DLD1 (cell line): ENCODE results near the gene SOX13.

Source experiments
- in situ Hi-C: cut with HindIII; loops from 2 replicates; pipeline ENCODE4 v1.10.0; 2017; ENCODE audit warnings: low sequenced_read_pairs

SOX13 gene

DNA sequence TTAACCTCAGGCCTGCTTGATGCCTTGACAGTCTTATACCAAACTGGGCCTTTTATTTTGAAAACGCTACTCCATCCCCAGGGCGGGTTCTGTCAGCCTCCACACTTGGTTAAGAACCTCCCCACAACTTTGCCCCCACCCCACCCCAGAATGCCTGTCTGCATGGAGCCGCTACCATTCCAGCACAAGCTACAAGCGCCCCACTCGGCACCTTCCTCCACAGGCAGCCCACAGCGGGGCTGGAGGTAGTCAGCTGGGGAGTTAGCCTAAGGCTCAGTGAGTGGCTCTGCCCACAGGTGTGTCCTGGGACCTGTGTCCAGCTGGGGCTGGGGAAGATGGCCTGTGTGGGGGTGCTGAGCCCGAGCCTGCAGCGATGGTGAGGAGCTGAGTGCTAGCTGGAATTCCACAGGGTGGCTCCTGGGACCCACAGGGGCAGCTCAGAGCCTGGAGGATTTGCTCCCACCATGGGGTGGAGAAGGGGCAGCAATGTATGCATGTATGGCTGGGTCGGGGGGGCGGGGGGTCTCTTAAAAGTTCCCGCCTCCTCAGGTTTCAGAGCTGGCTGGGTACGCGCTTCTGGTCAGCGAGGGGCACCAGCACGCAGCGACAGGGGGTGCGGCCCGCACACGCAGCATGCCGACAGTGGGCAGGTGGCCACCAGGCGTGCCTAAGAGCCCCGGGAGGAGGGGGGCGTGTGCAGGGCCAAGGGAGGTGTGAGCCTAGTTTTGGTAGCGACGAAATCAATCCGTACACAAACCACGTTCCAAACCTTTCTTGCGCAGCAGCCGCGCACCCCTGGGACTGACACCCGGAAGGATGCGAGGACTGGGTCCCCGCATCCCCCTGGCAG, 78.0 kb downstream of the SOX13 start:
- in situ Hi-C loops: loop anchor here (25.0 kb wide), 1 partner anchor 386 kb away; no protein-coding TSS in a partner anchor

DNA sequence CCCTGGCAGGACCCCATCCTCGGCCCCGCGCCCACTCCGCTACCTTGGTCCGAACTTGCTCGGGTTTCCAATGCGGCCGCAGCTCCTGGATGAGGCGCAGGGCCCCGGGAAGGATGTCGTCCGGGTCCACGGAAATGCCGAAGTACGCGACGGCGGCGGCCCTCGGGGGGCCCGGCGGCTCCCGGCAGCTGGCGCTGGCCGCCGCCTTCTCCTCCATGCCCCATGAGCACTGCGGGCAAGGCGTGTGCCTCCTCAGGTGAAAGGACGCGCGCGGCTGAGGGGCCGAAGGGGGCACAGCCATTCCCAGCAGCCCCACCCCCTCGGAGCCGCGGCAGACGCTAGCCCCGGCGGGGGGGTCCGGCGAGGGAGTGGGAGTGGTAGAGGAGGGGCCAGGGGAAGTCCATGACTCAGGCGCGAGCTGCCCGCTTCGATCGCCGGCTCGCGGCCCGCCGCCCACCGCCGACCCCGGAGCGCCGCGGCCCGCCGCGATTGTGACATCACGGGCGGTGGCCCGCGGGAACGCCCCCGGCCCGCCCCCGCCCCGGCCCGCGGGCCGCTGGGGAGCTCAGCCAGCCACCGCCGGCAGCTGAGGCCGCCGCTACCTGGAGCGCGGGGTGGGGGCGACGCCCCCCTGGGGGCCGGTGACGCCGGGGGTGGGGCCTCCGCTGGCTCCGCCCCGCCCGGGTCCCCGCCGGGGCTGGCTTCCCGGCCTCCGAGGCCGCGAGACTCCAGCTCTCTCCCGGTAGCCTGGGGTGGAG, 78.8 kb downstream of the SOX13 start, which contains the start of gene ETNK2:
Gene ETNK2 (minus strand): TSS at position 493 of the 758 bp plus-strand sequence. CDS start 192 bp downstream, at position 301.
- in situ Hi-C loops: loop anchor here (25.0 kb wide), 1 partner anchor 386 kb away; no protein-coding TSS in a partner anchor

DNA sequence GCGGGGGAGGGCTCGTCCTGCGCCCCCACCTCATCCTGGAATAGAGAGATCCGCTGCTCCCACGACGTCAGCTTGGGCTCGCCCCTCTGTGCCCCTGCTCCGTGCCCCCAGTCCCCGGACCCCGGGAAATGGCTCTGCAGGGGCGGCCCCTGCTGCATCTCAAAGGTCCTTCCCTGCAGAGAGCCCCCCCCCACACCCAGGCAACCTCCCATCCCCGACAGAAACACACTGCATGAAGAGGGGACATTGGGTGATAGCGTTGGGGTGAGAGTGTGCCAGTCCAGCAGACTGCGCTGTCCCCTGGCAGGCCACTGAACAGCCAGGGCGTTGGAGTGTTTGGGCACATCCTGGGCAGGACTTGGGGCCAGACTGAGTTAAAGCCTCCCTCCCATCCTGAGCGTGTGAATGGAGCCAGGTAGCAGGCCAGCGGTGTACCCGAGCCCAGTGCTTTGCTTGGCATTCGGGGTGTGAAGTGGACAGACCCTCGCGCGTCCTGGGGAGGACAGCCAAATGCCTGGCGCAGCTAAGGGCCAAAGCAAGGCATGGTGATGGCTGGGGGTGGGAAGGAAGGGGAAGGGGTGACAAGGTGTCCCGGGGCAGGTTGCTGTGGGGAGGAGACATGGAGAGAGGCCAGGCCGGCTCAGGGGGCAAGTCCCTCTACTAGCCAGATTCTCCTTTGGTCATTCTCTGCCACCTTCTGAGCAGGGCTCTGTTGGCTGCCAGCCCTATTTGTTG, 79.6 kb downstream of the SOX13 start:
- in situ Hi-C loops: loop anchor here (25.0 kb wide), 1 partner anchor 385 kb away; no protein-coding TSS in a partner anchor

DNA sequence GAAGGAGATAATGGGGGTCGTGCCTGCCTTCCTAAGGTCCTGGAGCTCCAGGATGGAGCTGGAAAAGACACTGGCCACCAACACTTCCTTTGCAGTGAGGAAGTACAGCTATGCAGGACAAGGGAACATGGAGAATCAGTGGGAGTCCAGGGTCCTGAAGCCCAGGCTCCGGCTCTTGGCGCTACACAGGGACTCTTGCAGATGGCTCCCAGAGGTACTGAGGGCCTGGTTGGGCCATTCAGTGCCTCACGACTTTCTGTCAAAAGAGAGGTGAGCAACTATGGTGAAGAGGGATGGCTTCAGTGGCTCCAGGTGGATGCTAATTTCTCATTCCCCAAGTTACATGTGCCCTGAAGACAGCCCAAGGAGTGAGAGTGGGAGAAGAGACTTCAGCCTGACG, 80.8 kb downstream of the SOX13 start:
- in situ Hi-C loops: loop anchor here (25.0 kb wide), 1 partner anchor 384 kb away; no protein-coding TSS in a partner anchor

DNA sequence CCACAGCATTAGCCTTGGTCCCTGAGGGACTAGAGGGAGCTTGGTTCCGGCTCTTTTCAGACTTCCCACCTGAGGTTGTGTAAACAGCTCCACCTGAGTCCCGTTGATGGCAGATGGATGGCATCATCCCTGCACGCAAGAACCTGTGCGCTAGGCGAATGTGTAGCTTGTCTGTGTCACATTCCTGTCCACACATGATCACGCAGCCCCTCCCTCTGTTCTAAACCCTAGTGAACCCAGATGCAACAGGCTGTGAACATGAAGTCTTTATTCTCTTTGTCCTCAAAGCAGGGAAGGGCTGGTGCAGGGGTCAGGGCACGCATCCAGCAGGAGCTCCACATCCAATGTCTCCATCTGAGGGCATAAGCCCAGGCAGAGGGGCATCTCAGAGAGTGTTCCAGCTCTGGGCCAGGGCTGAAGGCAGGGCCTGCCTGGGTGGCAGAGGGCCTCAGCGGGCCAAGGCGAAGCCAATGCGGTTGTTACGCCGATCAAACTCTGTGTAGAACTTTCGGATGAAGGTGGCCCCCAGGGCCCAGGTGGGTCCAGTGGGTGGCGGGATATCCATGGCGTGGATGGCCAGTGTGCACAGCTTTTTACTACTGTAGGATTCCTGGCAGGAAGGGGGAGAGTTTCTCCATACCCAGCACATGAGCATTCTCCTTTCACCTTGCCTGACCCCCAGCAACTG, 81.8 kb downstream of the SOX13 start:
- in situ Hi-C loops: loop anchor here (25.0 kb wide), 1 partner anchor 383 kb away; no protein-coding TSS in a partner anchor

GRCh38 chr1:204155881-204156280, 83.0 kb downstream of the SOX13 start:
- in situ Hi-C loops: loop anchor here (25.0 kb wide), 1 partner anchor 381 kb away; no protein-coding TSS in a partner anchor

DNA sequence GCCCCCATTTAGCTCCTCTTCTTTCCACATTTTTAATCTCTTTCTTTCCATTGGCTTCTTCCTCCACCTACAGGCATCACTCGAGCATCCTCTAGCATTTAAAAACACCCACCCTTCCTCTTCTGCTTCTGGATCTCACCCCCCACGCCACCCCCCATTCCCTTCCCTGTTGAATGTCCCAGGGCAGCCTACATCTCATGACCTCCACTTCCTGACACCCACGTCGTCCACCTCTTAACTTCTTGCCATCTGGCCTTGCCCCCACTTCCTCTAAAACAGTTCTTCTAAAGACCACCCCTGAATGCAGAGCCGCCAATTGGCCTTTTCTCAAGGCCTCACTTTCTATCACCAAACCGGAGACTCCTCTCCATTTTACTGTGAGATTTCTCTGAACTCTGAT, 85.0 kb downstream of the SOX13 start:
- in situ Hi-C loops: loop anchor here (25.0 kb wide), 1 partner anchor 379 kb away; no protein-coding TSS in a partner anchor

DNA sequence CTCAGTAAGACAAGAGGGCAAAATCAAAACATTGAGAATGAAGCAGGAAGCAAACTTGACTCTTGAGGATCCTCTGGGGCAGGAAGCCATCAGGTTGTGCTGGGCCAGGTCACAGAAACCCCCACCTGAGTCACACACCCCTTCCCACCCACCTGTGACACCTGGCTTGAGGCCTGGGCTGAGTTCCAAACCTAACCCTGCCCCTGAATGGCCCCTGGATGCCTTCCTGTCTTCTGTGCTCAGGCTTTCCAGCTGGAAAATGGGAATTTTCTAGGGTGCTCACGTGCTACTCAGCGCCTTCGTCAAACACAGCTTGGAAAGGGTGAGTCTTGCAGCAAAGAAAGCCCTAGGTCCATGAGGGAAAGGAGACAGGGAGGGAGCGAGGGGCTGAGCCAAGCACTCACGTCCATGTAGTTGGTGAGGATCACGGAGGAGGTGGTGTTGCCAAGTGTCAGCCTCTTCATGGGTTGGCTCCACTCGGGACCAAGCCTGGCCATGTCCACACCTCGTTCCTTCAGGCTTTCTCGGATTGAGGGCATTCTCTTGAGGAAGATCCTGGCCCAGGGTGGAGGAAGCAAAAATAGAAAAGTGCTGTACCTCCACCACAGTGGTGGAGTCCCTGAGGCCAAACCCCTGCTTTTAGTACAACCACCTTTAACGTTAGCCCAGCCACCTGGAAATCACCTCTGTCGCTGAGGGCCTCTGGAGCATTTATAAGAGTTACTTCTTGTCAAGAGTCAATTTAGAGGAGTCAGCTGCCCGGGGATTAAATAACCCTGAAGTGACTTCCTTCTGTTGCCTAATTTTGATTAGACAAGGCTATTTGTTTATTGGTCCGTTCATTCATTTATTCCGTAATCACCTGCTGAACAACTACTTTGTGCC, 88.9 kb downstream of the SOX13 start:
- in situ Hi-C loops: loop anchor here (25.0 kb wide), 1 partner anchor 375 kb away; no protein-coding TSS in a partner anchor

DNA sequence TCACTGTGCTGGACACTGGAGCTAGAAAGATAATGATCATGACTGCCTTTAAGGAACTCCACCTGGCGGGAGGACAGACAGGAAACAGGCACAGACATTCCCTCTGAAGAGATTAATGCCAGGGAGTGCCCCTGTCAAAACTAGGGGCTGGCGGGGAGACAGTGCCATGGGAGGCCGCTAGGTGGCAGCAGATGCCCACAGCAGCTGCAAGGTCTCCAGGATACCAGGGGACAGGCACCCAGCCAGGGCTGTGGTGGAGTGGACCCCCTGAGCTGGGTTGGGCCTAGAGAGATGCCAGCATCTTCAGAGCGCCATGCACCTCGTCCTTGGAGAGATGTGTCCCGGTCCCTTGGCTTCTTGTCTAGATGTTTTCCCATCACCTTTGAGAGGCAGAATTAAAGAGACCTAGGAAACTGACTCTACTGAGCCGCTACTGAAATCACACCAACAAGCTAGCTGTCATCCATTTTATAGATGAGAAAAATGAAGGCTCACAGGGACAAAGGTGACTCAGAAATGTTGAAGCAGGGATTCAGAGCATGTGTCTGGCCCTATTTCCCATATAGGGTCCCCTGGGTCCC, 89.7 kb downstream of the SOX13 start:
- in situ Hi-C loops: loop anchor here (25.0 kb wide), 1 partner anchor 375 kb away; no protein-coding TSS in a partner anchor

GRCh38 chr1:204166219-204166618, 93.3 kb downstream of the SOX13 start, which contains the start of gene REN:
TSS of gene REN (minus strand) at chr1:204166337. CDS start at chr1:204166293, 44 bp downstream.
- in situ Hi-C loops: loop anchor here (25.0 kb wide), 1 partner anchor 371 kb away; no protein-coding TSS in a partner anchor

GRCh38 chr1:204167730-204168129, 94.8 kb downstream of the SOX13 start:
- in situ Hi-C loops: loop anchor here (25.0 kb wide), 1 partner anchor 370 kb away; no protein-coding TSS in a partner anchor

GRCh38 chr1:204169858-204170257, 96.9 kb downstream of the SOX13 start:
- in situ Hi-C loops: loop anchor here (25.0 kb wide), 1 partner anchor 367 kb away; no protein-coding TSS in a partner anchor

DNA sequence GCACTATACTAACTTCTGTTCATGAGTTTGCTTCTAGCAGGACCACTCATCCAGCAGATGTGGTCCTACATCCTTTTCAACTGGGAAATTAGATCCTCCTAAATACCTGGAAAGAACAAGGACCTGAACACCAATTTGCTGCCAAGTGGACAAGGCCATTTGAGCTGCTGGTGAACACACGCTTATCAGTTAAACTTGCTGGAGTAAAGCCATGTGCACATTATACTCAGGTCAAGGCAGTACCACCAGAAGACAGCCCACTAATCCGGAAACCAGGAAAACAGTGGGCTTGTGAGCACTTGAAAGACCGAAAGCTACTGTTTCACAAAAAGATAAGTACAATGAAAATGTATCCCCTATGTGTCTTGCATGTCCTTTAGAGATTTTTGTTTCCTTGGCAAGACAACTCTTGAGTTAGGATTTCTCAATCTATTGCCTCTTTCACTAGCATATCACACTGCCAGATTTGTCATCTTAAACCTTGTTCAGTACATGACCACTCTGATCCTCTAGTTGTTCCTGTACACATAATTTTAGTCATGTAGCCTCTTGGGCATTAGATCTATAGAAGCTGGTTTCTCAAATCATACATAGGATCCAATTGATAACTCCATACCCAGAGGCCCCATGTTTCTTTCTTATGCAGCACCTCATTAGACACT, 97.7 kb downstream of the SOX13 start:
- in situ Hi-C loops: loop anchor here (25.0 kb wide), 1 partner anchor 367 kb away; no protein-coding TSS in a partner anchor

GRCh38 chr1:204171751-204172178, 98.8 kb downstream of the SOX13 start:
- in situ Hi-C loops: loop anchor here (25.0 kb wide), 1 partner anchor 366 kb away; no protein-coding TSS in a partner anchor

DNA sequence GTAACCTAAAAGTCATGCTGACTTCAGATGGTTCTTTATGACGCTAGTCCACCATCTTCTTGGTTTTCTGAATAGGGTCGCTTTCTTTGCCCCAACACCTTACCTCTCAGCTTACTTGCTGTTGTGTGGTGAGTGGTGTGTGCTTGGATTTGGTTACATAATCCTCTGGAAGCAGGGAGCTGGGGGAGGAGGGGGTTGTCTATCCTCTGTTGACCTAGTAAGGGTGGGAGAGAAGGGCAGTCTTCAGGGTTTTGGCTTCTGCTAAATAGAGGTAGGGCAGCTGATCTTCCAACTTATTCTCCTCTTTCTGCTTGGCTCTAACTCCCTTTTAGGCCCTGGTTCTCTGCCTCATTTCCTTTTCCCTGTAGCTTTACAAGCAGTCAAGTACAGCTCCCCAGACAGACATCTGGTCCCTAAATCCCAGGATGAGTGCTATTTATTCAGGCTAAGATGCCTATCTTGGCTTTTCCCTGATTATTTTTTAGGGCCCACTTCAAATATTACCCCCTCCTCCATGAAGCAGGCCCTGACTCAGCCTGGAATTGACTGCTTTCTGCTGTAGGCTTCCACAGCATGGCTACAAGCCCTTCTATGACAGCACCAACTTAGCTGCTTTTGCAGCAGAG, 99.6 kb downstream of the SOX13 start:
- in situ Hi-C loops: loop anchor here (25.0 kb wide), 1 partner anchor 365 kb away; no protein-coding TSS in a partner anchor

DNA sequence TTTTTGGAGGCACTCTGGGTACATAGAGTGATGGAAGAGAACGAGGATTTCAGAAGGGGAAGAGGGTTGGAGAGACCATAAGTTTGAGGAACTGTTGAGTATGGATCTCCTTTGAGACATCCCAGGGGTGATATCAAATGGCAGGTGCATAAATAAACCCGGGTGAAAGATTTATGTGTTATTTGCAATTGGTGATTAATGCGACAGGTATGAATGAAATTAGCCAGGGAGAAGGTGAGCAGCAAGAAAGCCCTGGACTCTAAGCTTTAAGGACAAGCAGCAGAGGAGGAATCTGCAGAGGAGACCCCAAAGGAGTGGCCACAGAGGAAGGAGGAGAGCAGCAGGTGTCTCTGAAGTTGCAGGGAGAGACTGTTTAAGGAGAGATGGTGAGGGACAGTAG, 102.0 kb downstream of the SOX13 start:
- in situ Hi-C loops: loop anchor here (25.0 kb wide), 1 partner anchor 362 kb away; no protein-coding TSS in a partner anchor

GRCh38 chr1:204176049-204176448, 103.1 kb downstream of the SOX13 start:
- in situ Hi-C loops: no loop called here
